Retinal pigment epithelial cell (primary cell): Measurements from ENCODE around the gene VAPB.

Experiments
- DNase-seq: peaks from one replicate; pipeline ENCODE4 v3.0.0-alpha.2; 2010; ENCODE audit warnings: low read depth
- H3K4me3 ChIP-seq: 2 replicates; pipeline ENCODE4 v1.5.1; 2011; ENCODE audit warnings: mild to moderate bottlenecking, low read length, control low read depth, moderate library complexity
- CTCF ChIP-seq: conservative IDR thresholded peaks from 2 replicates; pipeline ENCODE4 v1.5.1; 2011; ENCODE audit warnings: low read depth, low read length, control low read depth, inconsistent platforms

VAPB gene

GRCh38 chr20:58497076-58497641 lies 108.1 kb downstream of the VAPB start:
- no peak overlapping the region for H3K4me3 ChIP-seq
- TF ChIP-seq CTCF, result no peak
- no peak for DNase-seq

GRCh38 chr20:58497724-58498469 lies 108.9 kb downstream of the VAPB start:
- no peak for TF ChIP-seq CTCF
- DNase-seq, result no peak
- no peak overlapping the region for H3K4me3 ChIP-seq

- H3K4me3 ChIP-seq, result no peak overlapping the region
- no peak for DNase-seq
- no peak for TF ChIP-seq CTCF
Observed at GRCh38 chr20:58498470-58499068, 109.5 kb downstream of the VAPB start.

- no peak for TF ChIP-seq CTCF
- DNase-seq, result no peak
- H3K4me3 ChIP-seq, result no peak overlapping the region
Observed at GRCh38 chr20:58500256-58500655, 111.2 kb downstream of the VAPB start.
